HG02852 (cell line): ENCODE data around the gene DUOXA2.
A peak's percentile ranks its signal among the peaks of the same experiment; 100 is the strongest.

Source experiments
- ATAC-seq: cut with Tn5 transposase; IDR thresholded peaks from one replicate; pipeline ENCODE4 v1.9.1; 2021; ENCODE audit warnings: mild to moderate bottlenecking, moderate library complexity; ENCODE audit not compliant: unreplicated experiment

The DUOXA2 gene

GRCh38 chr15:45156744-45157455 is 42.8 kb downstream of the DUOXA2 start:
- no peak for ATAC-seq

- ATAC-seq: no peak
Measured at GRCh38 chr15:45157974-45158373, 43.8 kb downstream of the DUOXA2 start.

- no peak for ATAC-seq
Measured at GRCh38 chr15:45161666-45162065, 47.5 kb downstream of the DUOXA2 start.

GRCh38 chr15:45162771-45163507 is 48.8 kb downstream of the DUOXA2 start:
- peak; percentile 39 for ATAC-seq

- ATAC-seq: no peak
Measured at GRCh38 chr15:45163508-45163856, 49.4 kb downstream of the DUOXA2 start.

- ATAC-seq: no peak
Measured at GRCh38 chr15:45164914-45165313, 50.8 kb downstream of the DUOXA2 start.

GRCh38 chr15:45165536-45165935 is 51.4 kb downstream of the DUOXA2 start:
- no peak for ATAC-seq

- ATAC-seq: peak; percentile 91
Measured at GRCh38 chr15:45166834-45167630, 52.9 kb downstream of the DUOXA2 start.

- no peak for ATAC-seq
Measured at GRCh38 chr15:45167631-45168205, 53.6 kb downstream of the DUOXA2 start.
